RWPE2 (cell line): ENCODE measurements around the gene TEX2.
"Not testable (repeated sequence)": the region's sequence is repeated elsewhere in the genome, so short reads cannot be mapped to it uniquely, and the experiment has no call there.

Experiments used
- ATAC-seq: fragments of 200-7000 bp; cut with Tn5 transposase; 3 replicates; pipeline ENCODE4 v1.9.1; 2021; ENCODE audit warnings: low read depth
- DNase-seq: peaks from one replicate; pipeline ENCODE4 v3.0.0-alpha.2; 2020; ENCODE audit warnings: low spot score
- H3K27ac ChIP-seq: fragments of 450-650 bp; 2 replicates; pipeline ENCODE4 v1.5.1; 2017; ENCODE audit warnings: mild to moderate bottlenecking; ENCODE audit not compliant: poor library complexity, severe bottlenecking
- H3K27me3 ChIP-seq: fragments of 250-450 bp; sonication (Bioruptor Pico); 2 replicates; pipeline ENCODE4 v1.5.1; 2021; ENCODE audit warnings: mild to moderate bottlenecking, moderate library complexity; ENCODE audit not compliant: insufficient read depth, poor library complexity, severe bottlenecking
- H3K36me3 ChIP-seq: fragments of 250-450 bp; sonication (Bioruptor Pico); 2 replicates; pipeline ENCODE4 v1.5.1; 2020; ENCODE audit warnings: low read depth, mild to moderate bottlenecking, moderate library complexity
- H3K4me1 ChIP-seq: fragments of 250-450 bp; sonication (Bioruptor Pico); 2 replicates; pipeline ENCODE4 v1.5.1; 2021; ENCODE audit warnings: mild to moderate bottlenecking, moderate library complexity; ENCODE audit not compliant: insufficient read depth, poor library complexity, severe bottlenecking
- H3K4me3 ChIP-seq: fragments of 250-450 bp; sonication (Bioruptor Pico); 2 replicates; pipeline ENCODE4 v1.5.1; 2021; ENCODE audit warnings: mild to moderate bottlenecking, moderate library complexity; ENCODE audit not compliant: severe bottlenecking
- H3K9me3 ChIP-seq: fragments of 250-450 bp; sonication (Bioruptor Pico); 2 replicates; pipeline ENCODE4 v1.5.1; 2021; ENCODE audit warnings: mild to moderate bottlenecking, moderate library complexity; ENCODE audit not compliant: severe bottlenecking
- CTCF ChIP-seq: fragments of 450-650 bp; IDR thresholded peaks from one replicate; pipeline ENCODE4 v1.5.1; 2017; ENCODE audit warnings: mild to moderate bottlenecking, moderate library complexity; ENCODE audit not compliant: poor library complexity, severe bottlenecking

TEX2 gene

GRCh38 chr17:64183815-64184214, 79.2 kb downstream of the TEX2 start:
- H3K36me3 ChIP-seq = peaks cover 37% of the 10 kb centered on the region
- peaks cover 5% of the 10 kb centered on the region for H3K4me1 ChIP-seq
- no peak for DNase-seq
- H3K27me3 ChIP-seq = no peaks in the 10 kb centered on the region
- no peak overlapping the region for H3K27ac ChIP-seq
- H3K9me3 ChIP-seq = no peaks in the 10 kb centered on the region
- no peak overlapping the region for H3K4me3 ChIP-seq
- ATAC-seq = peak; percentile 41; the same call in 1 of the 3 replicates
- TF ChIP-seq CTCF = no peak

GRCh38 chr17:64182325-64183012, 80.6 kb downstream of the TEX2 start:
- no peak overlapping the region for H3K4me3 ChIP-seq
- DNase-seq (no peak), ATAC-seq (no peak)
- H3K36me3 ChIP-seq = peaks cover 36% of the 10 kb centered on the region
- H3K27me3 ChIP-seq = no peaks in the 10 kb centered on the region
- TF ChIP-seq CTCF = no peak
- H3K4me1 ChIP-seq = peaks cover 5% of the 10 kb centered on the region
- H3K9me3 ChIP-seq = no peaks in the 10 kb centered on the region
- no peak overlapping the region for H3K27ac ChIP-seq

- TF ChIP-seq CTCF = peak; percentile 30
- Histone ChIP-seq H3K9me3 (no peaks in the 10 kb centered on the region), H3K4me3 (no peak overlapping the region), H3K4me1 (peaks cover 5% of the 10 kb centered on the region), H3K27ac (no peak overlapping the region), H3K36me3 (peaks cover 47% of the 10 kb centered on the region), H3K27me3 (no peaks in the 10 kb centered on the region)
- ATAC-seq = peak; percentile 49; the same call in 1 of the 3 replicates
- DNase-seq = no peak
Observed at GRCh38 chr17:64180089-64181073, 82.7 kb downstream of the TEX2 start.

GRCh38 chr17:64179024-64179423, 84.0 kb downstream of the TEX2 start:
- not testable (repeated sequence) for H3K27me3 ChIP-seq, H3K9me3 ChIP-seq, ATAC-seq, H3K4me3 ChIP-seq, H3K27ac ChIP-seq, H3K4me1 ChIP-seq, DNase-seq
- H3K36me3 ChIP-seq = peaks cover 43% of the 10 kb centered on the region

GRCh38 chr17:64178011-64178825, 84.8 kb downstream of the TEX2 start:
- TF ChIP-seq CTCF = no peak
- Histone ChIP-seq H3K9me3 (no peaks in the 10 kb centered on the region), H3K4me3 (no peak overlapping the region), H3K36me3 (peaks cover 40% of the 10 kb centered on the region), H3K27me3 (no peaks in the 10 kb centered on the region), H3K27ac (no peak overlapping the region), H3K4me1 (no peaks in the 10 kb centered on the region)
- ATAC-seq (no peak), DNase-seq (no peak)
